Stimulated activated effector memory CD8-positive, alpha-beta T cell treated with anti-CD3 and anti-CD28 coated beads, Interleukin-12 subunit alpha, Interleukin-12 subunit beta, amount 100 ng/mL, for 72 hours (primary cell): ENCODE measurements around the gene R3HDM4.
A peak's percentile ranks its signal among the peaks of the same experiment; 100 is the strongest.

ENCODE experiments used
- ATAC-seq: fragments of 150-1000 bp; cut with Tn5 transposase; 2 replicates; pipeline ENCODE4 v1.10.0; 2021
- DNase-seq, 2 donors: peaks; one replicate each; pipeline ENCODE4 v3.0.0; 2021 to 2022; ENCODE audit warnings: low spot score in 2 of 2
- H3K27ac Mint-ChIP-seq: one replicate; pipeline ENCODE4 v1.8.0; 2022; ENCODE audit warnings: mild to moderate bottlenecking, mixed read lengths
- H3K36me3 Mint-ChIP-seq: one replicate; pipeline ENCODE4 v1.8.0; 2022; ENCODE audit warnings: mild to moderate bottlenecking, mixed read lengths
- H3K4me1 Mint-ChIP-seq: one replicate; pipeline ENCODE4 v1.8.0; 2022; ENCODE audit warnings: mixed read lengths
- H3K4me3 Mint-ChIP-seq: one replicate; pipeline ENCODE4 v1.8.0; 2022; ENCODE audit warnings: mild to moderate bottlenecking, mixed read lengths
- H3K9me3 Mint-ChIP-seq: one replicate; pipeline ENCODE4 v1.8.0; 2022; ENCODE audit warnings: mixed read lengths

R3HDM4 gene

DNA sequence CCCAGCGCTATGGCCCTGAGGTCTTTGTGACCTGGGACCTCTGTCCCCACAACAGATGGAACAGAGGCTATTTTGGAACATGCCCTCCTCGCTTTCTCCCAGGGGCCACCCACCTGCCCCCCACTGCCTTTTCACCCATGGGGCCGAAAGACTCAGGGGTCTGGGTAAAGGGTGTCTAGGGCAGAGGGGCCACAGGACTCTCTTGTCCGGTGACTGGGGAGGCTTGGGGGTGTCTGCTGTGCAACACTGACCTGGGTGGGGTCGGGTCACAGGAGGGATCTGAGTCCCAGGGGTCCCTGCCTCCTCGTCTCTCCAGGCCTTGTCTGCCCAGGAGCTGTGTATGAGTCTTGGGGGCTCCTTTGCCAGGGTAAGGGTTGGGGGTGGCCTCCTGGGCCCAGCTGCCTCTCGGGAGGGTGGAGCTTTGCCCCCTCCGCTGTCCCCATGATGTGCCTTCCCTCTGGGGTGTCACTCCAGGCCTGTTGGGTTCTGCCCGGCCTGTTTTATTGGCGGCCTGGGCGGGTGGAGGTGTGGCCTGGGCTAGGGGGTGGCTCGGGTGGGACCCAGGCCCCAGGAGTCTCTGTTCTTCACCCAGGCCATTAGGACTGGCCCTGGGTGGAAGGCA, 14.9 kb upstream of the R3HDM4 start:
- Mint-ChIP-seq H3K4me1 (peaks cover 10% of the 10 kb centered on the region), H3K4me3 (peak overlapping the region; percentile 74), H3K9me3 (no peaks in the 10 kb centered on the region), H3K36me3 (peaks cover 27% of the 10 kb centered on the region), H3K27ac (no peak overlapping the region)
- no peak for DNase-seq
- ATAC-seq, result no peak

DNA sequence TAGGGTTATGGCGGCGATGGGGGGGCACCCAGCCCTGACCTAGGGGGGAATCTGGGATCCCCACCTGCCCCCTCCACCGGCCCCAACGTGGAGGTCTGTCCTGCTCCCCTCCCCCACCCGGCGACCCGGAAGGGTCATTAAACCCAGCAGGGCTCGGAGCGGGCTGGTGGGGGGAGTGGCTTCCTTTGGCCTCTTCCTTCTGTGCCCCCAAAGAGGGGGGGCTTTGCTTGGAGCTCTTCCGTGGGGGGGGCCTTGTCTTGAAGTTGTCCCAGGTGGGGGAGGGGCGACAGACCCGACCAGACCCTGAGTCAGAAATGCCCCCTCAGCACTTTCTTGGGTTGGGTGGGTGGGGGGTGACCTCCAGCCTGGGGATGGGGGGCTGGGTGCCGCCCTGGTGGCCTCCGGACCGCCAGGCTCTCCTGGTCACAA, 14.3 kb upstream of the R3HDM4 start:
- no peak overlapping the region for H3K27ac Mint-ChIP-seq
- DNase-seq (no peak), ATAC-seq (no peak)
- H3K4me3 Mint-ChIP-seq, result peak overlapping the region; percentile 74
- peaks cover 27% of the 10 kb centered on the region for H3K36me3 Mint-ChIP-seq
- no peaks in the 10 kb centered on the region for H3K9me3 Mint-ChIP-seq
- peaks cover 5% of the 10 kb centered on the region for H3K4me1 Mint-ChIP-seq

DNA sequence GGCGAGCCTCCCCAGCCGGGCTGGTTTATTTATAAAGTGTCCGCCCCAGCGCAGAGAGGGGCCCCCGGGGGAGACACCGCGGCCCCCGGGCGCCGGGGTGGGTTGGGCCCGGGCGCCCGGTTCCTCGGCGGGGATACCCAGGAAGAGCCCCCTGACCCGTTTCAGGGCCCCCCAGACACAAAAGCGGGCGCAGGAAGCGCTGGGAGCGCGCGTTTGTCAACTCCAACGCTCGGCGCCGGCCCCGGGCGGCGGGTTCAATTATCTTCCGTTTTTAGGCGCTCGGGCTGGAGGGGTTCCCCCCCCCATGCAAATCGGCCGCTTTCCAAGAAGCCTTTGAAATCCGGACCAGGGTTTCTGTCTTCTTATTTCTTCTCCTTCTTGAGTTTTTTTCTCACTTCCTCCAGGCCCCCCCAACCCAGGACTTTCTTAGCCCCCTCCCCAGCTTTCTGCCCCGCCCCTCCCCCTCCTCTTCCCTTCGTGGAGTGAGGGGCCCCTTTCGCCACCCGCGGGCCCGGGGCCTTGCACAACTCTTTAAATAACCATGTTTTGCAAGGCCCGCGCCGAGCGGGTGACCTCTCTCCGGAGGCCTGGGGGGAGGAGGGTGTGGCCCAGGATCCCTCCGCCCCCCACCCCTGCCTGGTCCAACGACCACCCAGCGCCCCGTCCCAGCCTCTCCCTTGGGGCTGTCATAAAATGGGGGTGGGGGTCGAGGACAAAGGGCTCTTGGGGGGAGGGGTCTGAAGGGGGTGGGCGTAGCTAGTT, 13.8 kb upstream of the R3HDM4 start:
- Mint-ChIP-seq H3K4me1 (peaks cover 3% of the 10 kb centered on the region), H3K27ac (no peak overlapping the region), H3K4me3 (peak overlapping the region; percentile 74), H3K9me3 (no peaks in the 10 kb centered on the region), H3K36me3 (peaks cover 32% of the 10 kb centered on the region)
- DNase-seq (peak in 1 of 2 donors; percentile 61), ATAC-seq (no peak)

DNA sequence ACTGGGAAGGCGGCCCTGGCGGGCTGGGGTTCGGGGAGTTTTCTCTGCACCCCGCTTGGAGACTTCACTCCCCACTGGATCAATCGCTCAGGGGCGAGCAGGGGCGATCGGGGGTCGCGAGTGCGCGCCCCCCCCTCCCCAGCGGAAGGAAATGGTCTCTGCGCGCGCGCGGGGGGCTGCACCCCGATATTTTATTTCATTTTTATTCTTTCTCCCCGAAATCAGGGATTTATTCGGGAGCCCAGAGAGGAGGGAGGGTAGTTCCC, 13.2 kb upstream of the R3HDM4 start:
- H3K9me3 Mint-ChIP-seq, result no peaks in the 10 kb centered on the region
- H3K36me3 Mint-ChIP-seq, result peaks cover 34% of the 10 kb centered on the region
- no peak for ATAC-seq
- H3K27ac Mint-ChIP-seq, result no peak overlapping the region
- peak overlapping the region; percentile 74 for H3K4me3 Mint-ChIP-seq
- DNase-seq, result no peak
- H3K4me1 Mint-ChIP-seq, result peaks cover 8% of the 10 kb centered on the region

DNA sequence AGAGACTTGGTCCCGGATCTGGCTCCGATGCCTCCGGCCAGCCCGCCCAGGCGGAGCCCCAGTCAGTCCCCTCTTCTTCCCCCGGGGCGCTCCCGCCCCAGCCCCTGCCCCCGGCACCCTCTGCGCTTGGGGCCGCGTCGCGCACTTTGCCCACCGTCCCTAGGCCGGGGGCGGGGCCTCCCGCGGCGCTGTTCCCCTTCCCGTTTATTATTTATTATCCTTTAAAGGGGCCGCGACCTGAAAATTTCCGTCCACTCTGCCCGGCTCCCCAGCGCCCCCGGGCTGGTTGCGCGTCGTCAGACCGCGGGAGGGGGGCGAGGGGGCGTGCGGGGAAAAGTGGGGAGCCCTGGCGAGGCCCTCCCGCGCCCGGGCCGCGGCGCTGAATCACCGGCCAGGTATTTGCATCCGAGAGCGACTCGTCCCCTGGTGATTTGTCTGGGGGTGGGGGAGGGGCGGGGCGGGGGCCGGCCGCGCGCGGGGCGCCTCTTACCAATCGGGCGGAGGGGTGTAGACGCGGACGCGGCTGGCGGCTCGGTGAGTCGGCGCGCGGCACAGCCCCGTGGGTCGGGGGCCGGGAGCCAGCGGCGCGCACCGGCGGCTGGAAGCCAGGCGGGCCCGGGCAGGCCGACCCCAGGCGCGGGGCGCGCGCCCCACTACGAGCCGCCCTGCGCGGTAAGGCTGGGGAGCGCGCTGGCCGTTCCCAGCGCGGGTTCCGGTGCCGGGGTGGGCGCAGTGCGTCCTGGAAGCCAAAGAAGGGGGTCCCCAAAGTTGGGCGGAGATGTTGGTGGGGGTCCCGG, 12.7 kb upstream of the R3HDM4 start, which contains the start of gene ARID3A:
Gene ARID3A, plus strand, starts transcription at position 510 of the 797 bp plus-strand sequence. CDS start 3,494 bp downstream, outside the sequence.
- ATAC-seq, result peak; percentile 79
- Mint-ChIP-seq H3K9me3 (no peaks in the 10 kb centered on the region), H3K4me3 (peak within 1 kb of the TSS; percentile 74), H3K27ac (peak within 1 kb of the TSS; percentile 77), H3K36me3 (peaks cover 34% of the 10 kb centered on the region), H3K4me1 (peaks cover 13% of the 10 kb centered on the region)
- peak; percentile 82 to 93 for DNase-seq

DNA sequence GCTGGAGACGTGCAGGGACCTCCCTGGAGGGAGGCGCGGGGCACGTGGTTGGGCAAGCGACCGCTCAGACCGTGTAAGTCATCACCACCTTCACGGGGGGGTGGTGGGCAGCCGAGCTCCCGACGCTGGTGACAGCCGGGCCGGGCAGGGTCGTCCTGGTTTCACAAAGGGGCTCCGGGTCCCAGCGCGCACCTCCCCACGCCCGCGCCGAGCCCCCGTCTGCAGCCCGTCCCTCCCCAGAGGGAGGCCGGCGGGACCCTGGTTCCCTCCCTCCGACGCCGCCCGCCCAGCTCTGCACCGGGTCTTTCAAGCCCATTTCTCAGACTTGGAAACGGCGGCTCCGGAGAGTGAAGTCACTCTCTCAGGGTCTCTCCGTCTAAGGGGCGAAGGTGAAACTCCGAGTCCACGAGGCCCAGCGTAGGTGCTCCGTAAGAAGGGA, 12.1 kb upstream of the R3HDM4 start:
- H3K36me3 Mint-ChIP-seq, result peaks cover 33% of the 10 kb centered on the region
- ATAC-seq (peak; percentile 76), DNase-seq (no peak)
- H3K27ac Mint-ChIP-seq, result peak overlapping the region; percentile 77
- H3K9me3 Mint-ChIP-seq, result no peaks in the 10 kb centered on the region
- peaks cover 15% of the 10 kb centered on the region for H3K4me1 Mint-ChIP-seq
- peak overlapping the region; percentile 74 for H3K4me3 Mint-ChIP-seq

DNA sequence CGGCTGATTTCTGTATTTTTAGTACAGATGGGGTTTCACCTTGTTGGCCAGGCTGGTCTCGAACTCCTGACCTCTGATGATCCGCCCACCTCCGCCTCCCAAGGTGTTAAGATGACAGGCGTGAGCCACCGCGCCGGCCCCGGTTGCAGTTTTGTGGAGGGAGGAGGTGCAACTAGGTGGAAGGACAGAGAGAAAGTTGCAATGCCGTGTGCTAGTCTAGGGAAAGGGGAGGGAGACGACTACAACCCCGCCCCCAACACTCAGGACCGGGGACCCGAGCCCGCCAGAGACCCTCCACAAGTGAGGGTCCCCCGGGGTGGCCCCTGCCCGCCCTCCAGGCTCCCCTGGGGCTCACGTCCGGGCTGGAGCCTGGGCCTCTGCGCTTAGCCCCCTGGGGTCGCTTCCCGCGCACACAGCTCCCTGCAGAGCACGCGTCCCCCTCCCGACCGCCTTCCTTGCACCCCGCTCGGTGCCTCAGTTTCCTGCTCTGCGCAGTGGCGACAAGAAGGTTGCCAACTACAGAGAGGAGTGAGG, 11.6 kb upstream of the R3HDM4 start:
- peak overlapping the region; percentile 77 for H3K27ac Mint-ChIP-seq
- H3K36me3 Mint-ChIP-seq, result peaks cover 30% of the 10 kb centered on the region
- peaks cover 15% of the 10 kb centered on the region for H3K4me1 Mint-ChIP-seq
- ATAC-seq (no peak), DNase-seq (peak in 1 of 2 donors; percentile 70)
- no peaks in the 10 kb centered on the region for H3K9me3 Mint-ChIP-seq
- peak overlapping the region; percentile 74 for H3K4me3 Mint-ChIP-seq

DNA sequence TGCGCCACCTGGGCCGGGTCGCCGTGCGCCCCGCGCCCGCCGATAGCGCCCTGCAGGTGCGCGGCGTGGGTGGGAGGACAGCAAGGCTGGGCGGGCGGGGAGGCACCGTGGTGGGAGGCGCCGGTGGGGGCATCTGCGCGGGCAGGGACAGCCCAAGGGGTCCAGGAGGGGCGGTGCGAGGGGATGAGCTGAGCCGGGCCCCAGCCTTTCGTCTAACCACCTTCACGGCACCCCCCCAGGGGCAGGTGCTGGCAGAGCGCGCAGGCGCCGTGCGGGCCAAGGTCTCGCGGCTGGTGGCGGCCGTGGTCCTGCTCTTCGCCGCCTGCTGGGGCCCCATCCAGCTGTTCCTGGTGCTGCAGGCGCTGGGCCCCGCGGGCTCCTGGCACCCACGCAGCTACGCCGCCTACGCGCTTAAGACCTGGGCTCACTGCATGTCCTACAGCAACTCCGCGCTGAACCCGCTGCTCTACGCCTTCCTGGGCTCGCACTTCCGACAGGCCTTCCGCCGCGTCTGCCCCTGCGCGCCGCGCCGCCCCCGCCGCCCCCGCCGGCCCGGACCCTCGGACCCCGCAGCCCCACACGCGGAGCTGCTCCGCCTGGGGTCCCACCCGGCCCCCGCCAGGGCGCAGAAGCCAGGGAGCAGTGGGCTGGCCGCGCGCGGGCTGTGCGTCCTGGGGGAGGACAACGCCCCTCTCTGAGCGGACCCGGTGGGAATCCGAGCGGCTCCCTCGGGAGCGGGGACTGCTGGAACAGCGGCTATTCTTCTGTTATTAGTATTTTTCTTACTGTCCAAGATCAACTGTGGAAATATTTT, 7.2 kb upstream of the R3HDM4 start:
- H3K27ac Mint-ChIP-seq, result peak overlapping the region; percentile 79
- DNase-seq (peak; percentile 64 to 80), ATAC-seq (peak; percentile 60)
- H3K9me3 Mint-ChIP-seq, result no peaks in the 10 kb centered on the region
- peaks cover 22% of the 10 kb centered on the region for H3K4me1 Mint-ChIP-seq
- peak overlapping the region; percentile 70 for H3K4me3 Mint-ChIP-seq
- peaks cover 30% of the 10 kb centered on the region for H3K36me3 Mint-ChIP-seq

DNA sequence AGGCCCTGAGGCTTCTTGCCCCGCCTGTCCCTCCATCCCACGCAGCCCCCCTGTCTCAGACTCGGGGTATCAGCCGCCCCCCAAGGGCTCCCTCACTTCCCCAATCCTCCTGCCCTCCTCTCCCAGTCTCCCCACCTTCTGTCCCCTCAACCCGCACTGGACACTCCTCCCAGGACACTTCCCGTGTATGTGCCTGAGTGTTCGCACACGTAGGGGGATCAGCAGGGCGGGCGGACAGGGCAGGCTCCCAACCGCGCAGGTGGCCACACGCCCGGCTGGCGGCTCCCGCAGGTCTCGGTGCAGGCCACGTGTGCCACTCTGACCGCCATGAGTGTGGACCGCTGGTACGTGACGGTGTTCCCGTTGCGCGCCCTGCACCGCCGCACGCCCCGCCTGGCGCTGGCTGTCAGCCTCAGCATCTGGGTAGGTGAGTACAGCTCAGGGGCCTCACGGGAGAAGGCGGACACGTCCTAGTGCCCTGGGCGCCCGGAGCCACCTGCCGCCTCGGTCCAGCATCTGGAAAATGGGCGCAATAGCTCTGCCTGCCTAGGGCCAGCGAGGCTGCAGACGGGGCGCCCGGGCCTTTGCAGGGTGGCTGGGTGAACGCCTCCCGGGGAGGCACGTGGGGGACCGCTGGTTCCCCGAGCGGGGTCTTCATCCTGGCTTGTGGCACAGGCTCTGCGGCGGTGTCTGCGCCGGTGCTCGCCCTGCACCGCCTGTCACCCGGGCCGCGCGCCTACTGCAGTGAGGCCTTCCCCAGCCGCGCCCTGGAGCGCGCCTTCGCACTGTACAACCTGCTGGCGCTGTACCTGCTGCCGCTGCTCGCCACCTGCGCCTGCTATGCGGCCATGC, 6.4 kb upstream of the R3HDM4 start:
- Mint-ChIP-seq H3K4me1 (peaks cover 22% of the 10 kb centered on the region), H3K27ac (no peak overlapping the region), H3K36me3 (peaks cover 22% of the 10 kb centered on the region), H3K9me3 (no peaks in the 10 kb centered on the region), H3K4me3 (peak overlapping the region; percentile 70)
- peak in 1 of 2 donors; percentile 73 for DNase-seq
- ATAC-seq, result peak; percentile 57

DNA sequence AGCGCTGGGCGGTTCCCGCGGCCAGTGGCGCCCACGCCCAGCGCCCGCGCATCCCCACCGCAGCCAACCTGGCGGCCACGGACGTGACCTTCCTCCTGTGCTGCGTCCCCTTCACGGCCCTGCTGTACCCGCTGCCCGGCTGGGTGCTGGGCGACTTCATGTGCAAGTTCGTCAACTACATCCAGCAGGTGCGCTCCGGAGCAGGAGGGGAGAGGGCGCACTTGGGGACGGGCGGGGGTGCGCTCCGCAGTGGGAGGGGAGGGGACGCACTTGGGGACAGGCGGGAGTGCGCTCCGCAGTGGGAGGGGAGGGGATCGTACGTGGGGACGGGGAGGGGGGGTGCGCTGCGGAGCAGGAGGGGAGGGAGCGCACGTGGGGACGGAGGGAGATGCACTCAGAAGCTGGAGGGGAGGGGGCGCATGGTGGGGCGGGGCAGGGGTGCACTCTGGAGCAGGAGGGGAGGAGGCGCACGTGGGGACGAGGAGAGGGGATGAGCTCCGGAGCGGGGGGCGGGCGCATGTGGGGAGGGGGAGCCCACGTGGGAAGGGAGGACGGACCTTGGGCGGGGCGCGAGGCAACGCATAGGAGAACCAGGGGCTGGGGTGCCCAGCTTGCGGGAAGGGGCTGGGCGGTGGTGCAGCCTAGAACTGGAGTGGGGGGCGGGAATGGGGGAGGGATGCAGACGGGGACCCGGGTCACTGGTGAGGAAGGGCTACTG, 5.6 kb upstream of the R3HDM4 start:
- H3K4me1 Mint-ChIP-seq, result peaks cover 22% of the 10 kb centered on the region
- ATAC-seq (no peak), DNase-seq (no peak)
- no peaks in the 10 kb centered on the region for H3K9me3 Mint-ChIP-seq
- no peak overlapping the region for H3K27ac Mint-ChIP-seq
- peaks cover 18% of the 10 kb centered on the region for H3K36me3 Mint-ChIP-seq
- peak overlapping the region; percentile 70 for H3K4me3 Mint-ChIP-seq

DNA sequence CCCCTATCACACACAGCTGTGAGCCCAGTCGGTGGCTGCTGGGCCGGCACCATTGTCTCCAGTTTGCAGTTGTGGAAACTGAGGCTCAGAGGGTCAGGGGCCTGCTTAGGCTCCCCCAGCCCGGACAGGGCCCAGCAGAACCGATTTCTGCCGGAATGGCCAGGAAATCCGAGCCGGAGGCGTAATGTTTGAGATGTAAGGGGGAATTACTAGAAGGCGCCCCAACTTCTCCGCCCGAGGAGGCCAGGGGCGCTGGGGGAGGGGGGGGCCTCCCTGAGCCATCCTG, 5.1 kb upstream of the R3HDM4 start:
- H3K4me3 Mint-ChIP-seq, result peak overlapping the region; percentile 70
- peaks cover 18% of the 10 kb centered on the region for H3K36me3 Mint-ChIP-seq
- no peaks in the 10 kb centered on the region for H3K9me3 Mint-ChIP-seq
- no peak overlapping the region for H3K27ac Mint-ChIP-seq
- ATAC-seq (no peak), DNase-seq (no peak)
- H3K4me1 Mint-ChIP-seq, result peaks cover 22% of the 10 kb centered on the region

DNA sequence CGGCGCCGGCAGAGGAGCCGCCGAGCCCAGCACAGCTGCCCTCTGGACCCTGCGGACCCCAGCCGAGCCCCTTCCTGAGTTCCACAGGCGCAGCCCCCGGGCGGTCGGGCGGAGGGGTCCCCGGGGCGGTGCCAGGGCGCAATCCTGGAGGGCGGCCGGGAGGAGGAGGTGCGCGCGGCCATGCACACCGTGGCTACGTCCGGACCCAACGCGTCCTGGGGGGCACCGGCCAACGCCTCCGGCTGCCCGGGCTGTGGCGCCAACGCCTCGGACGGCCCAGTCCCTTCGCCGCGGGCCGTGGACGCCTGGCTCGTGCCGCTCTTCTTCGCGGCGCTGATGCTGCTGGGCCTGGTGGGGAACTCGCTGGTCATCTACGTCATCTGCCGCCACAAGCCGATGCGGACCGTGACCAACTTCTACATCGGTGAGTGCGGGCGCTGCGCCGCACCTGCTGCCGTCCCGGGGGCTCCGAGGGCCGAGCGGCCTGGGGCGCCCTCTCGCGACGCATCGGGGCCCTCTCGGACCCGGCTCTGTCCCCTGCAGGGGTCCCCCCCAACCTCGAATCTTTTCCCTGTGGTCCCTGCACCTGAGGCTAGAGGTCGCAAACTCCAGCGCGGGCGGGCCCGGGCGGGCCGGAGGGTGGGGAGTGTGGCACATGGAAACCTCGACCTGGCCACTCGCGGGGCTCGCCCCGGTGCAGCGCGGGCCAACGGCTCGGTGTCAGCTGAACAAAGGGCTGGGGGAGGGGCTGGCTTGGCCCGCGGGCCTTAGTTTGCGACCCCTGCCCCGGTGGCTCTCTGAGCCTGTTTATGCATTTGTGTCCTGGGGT, 4.5 kb upstream of the R3HDM4 start, which contains the start of gene KISS1R:
Gene KISS1R, plus strand, starts transcription at position 11 of the 829 bp plus-strand sequence. Its CDS starts 170 bp downstream, at position 181.
- DNase-seq, result no peak
- Mint-ChIP-seq H3K27ac (no peak within 1 kb of the TSS), H3K4me1 (peaks cover 22% of the 10 kb centered on the region), H3K9me3 (no peaks in the 10 kb centered on the region), H3K4me3 (peak within 1 kb of the TSS; percentile 70), H3K36me3 (peaks cover 18% of the 10 kb centered on the region)
- ATAC-seq, result peak; percentile 4
